ENCODE data around the gene SAMD1. TPM values are rescaled to one million over a fixed set of nuclear protein-coding genes. Genes with fewer than 3 reads are reported as not detected.
A peak's percentile ranks its signal among the peaks of the same experiment; 100 is the strongest.

SAMD1 gene
- 100 to 1,000 TPM in 2 of 3 donors, 10 to 100 TPM in 1; 90.0 to 130 (median 112) TPM for total RNA-seq

GRCh38 chr19:14090509-14091080 lies at the start of gene SAMD1:
SAMD1 (minus strand) TSS chr19:14090751.
- Mint-ChIP-seq H3K4me1 (ENCODE audit: low read depth) (peaks cover 13% of the 10 kb centered on the region), H3K36me3 (ENCODE audit: insufficient read depth) (peaks cover 8% of the 10 kb centered on the region)

GRCh38 chr19:14139944-14140343 lies 49.4 kb upstream of the SAMD1 start:
- DNase-seq, result no peak
- ATAC-seq, result no peak
- peaks cover 38% of the 10 kb centered on the region for H3K4me1 Mint-ChIP-seq (ENCODE audit: low read depth)
- no peaks in the 10 kb centered on the region for H3K27me3 Mint-ChIP-seq (ENCODE audit: low read depth)
- H3K4me3 Mint-ChIP-seq, result no peak overlapping the region
- H3K36me3 Mint-ChIP-seq (ENCODE audit: insufficient read depth), result peaks cover 7% of the 10 kb centered on the region
- no peaks in the 10 kb centered on the region for H3K9me3 Mint-ChIP-seq

More at GRCh38 chr19:14090509-14091080, at the start of gene SAMD1:
- Mint-ChIP-seq H3K9me3 (peaks cover 7% of the 10 kb centered on the region), H3K4me3 (peak within 1 kb of the TSS; percentile 97), H3K27me3 (ENCODE audit: low read depth) (no peaks in the 10 kb centered on the region)
- DNase-seq, result peak; percentile 85
- ATAC-seq, result peak; percentile 65 to 68

GRCh38 chr19:14138576-14139265 lies 48.2 kb upstream of the SAMD1 start:
- Mint-ChIP-seq H3K36me3 (ENCODE audit: insufficient read depth) (peaks cover 7% of the 10 kb centered on the region), H3K4me3 (peak overlapping the region; percentile 60), H3K27me3 (ENCODE audit: low read depth) (no peaks in the 10 kb centered on the region), H3K9me3 (no peaks in the 10 kb centered on the region), H3K4me1 (ENCODE audit: low read depth) (peaks cover 38% of the 10 kb centered on the region)
- DNase-seq (no peak), ATAC-seq (no peak)

- Mint-ChIP-seq H3K27me3 (ENCODE audit: low read depth) (no peaks in the 10 kb centered on the region), H3K4me3 (peak within 1 kb of the TSS; percentile 85), H3K9me3 (no peaks in the 10 kb centered on the region), H3K36me3 (ENCODE audit: insufficient read depth) (peaks cover 5% of the 10 kb centered on the region), H3K4me1 (ENCODE audit: low read depth) (peaks cover 29% of the 10 kb centered on the region)
- ATAC-seq, result peak; percentile 83 to 87
- DNase-seq, result peak; percentile 95
These were observed 46.1 kb upstream of the SAMD1 start, which contains the start of gene ASF1B for GRCh38 chr19:14136509-14137281. ASF1B (minus strand) TSS chr19:14136589; CDS start chr19:14136456, 133 bp downstream.

- H3K4me3 Mint-ChIP-seq, result peak overlapping the region; percentile 85
- peaks cover 23% of the 10 kb centered on the region for H3K4me1 Mint-ChIP-seq (ENCODE audit: low read depth)
- no peak for DNase-seq
- peaks cover 5% of the 10 kb centered on the region for H3K36me3 Mint-ChIP-seq (ENCODE audit: insufficient read depth)
- no peaks in the 10 kb centered on the region for H3K27me3 Mint-ChIP-seq (ENCODE audit: low read depth)
- peak in 1 of 2 donors; percentile 1 for ATAC-seq
- H3K9me3 Mint-ChIP-seq, result no peaks in the 10 kb centered on the region
These were observed 45.5 kb upstream of the SAMD1 start for GRCh38 chr19:14135985-14136508.

GRCh38 chr19:14135355-14135754 lies 44.8 kb upstream of the SAMD1 start:
- Mint-ChIP-seq H3K4me3 (peak overlapping the region; percentile 85), H3K27me3 (ENCODE audit: low read depth) (no peaks in the 10 kb centered on the region), H3K36me3 (ENCODE audit: insufficient read depth) (peaks cover 5% of the 10 kb centered on the region), H3K4me1 (ENCODE audit: low read depth) (peaks cover 21% of the 10 kb centered on the region), H3K9me3 (no peaks in the 10 kb centered on the region)
- no peak for ATAC-seq
- no peak for DNase-seq

GRCh38 chr19:14127929-14128509 lies 37.5 kb upstream of the SAMD1 start:
- no peak for ATAC-seq

GRCh38 chr19:14127176-14127575 lies 36.6 kb upstream of the SAMD1 start:
- Mint-ChIP-seq H3K9me3 (no peaks in the 10 kb centered on the region), H3K4me1 (ENCODE audit: low read depth) (no peaks in the 10 kb centered on the region), H3K27me3 (ENCODE audit: low read depth) (no peaks in the 10 kb centered on the region), H3K4me3 (no peak overlapping the region), H3K36me3 (ENCODE audit: insufficient read depth) (no peaks in the 10 kb centered on the region)
- DNase-seq (no peak), ATAC-seq (no peak)

More at GRCh38 chr19:14127929-14128509, 37.5 kb upstream of the SAMD1 start:
- H3K4me3 Mint-ChIP-seq, result no peak overlapping the region
- no peaks in the 10 kb centered on the region for H3K4me1 Mint-ChIP-seq (ENCODE audit: low read depth)
- no peaks in the 10 kb centered on the region for H3K36me3 Mint-ChIP-seq (ENCODE audit: insufficient read depth)
- no peaks in the 10 kb centered on the region for H3K27me3 Mint-ChIP-seq (ENCODE audit: low read depth)
- H3K9me3 Mint-ChIP-seq, result no peaks in the 10 kb centered on the region
- DNase-seq, result no peak

- Mint-ChIP-seq H3K4me1 (ENCODE audit: low read depth) (peaks cover 9% of the 10 kb centered on the region), H3K9me3 (no peaks in the 10 kb centered on the region), H3K27me3 (ENCODE audit: low read depth) (no peaks in the 10 kb centered on the region), H3K4me3 (no peak overlapping the region), H3K36me3 (ENCODE audit: insufficient read depth) (no peaks in the 10 kb centered on the region)
- ATAC-seq (no peak), DNase-seq (no peak)
These were observed 32.4 kb upstream of the SAMD1 start for GRCh38 chr19:14122924-14123323.

GRCh38 chr19:14120497-14120780 lies 29.9 kb upstream of the SAMD1 start:
- ATAC-seq (no peak), DNase-seq (no peak)
- no peaks in the 10 kb centered on the region for H3K36me3 Mint-ChIP-seq (ENCODE audit: insufficient read depth)
- no peaks in the 10 kb centered on the region for H3K9me3 Mint-ChIP-seq
- peaks cover 23% of the 10 kb centered on the region for H3K4me1 Mint-ChIP-seq (ENCODE audit: low read depth)
- no peak overlapping the region for H3K4me3 Mint-ChIP-seq
- no peaks in the 10 kb centered on the region for H3K27me3 Mint-ChIP-seq (ENCODE audit: low read depth)

- DNase-seq, result no peak
These were observed 29.3 kb upstream of the SAMD1 start for GRCh38 chr19:14119644-14120496.

GRCh38 chr19:14119146-14119545 lies 28.6 kb upstream of the SAMD1 start:
- ATAC-seq, result no peak
- no peaks in the 10 kb centered on the region for H3K36me3 Mint-ChIP-seq (ENCODE audit: insufficient read depth)
- H3K27me3 Mint-ChIP-seq (ENCODE audit: low read depth), result no peaks in the 10 kb centered on the region
- peaks cover 31% of the 10 kb centered on the region for H3K4me1 Mint-ChIP-seq (ENCODE audit: low read depth)
- no peak for DNase-seq
- no peaks in the 10 kb centered on the region for H3K9me3 Mint-ChIP-seq
- H3K4me3 Mint-ChIP-seq, result peak overlapping the region; percentile 92

More at GRCh38 chr19:14119644-14120496, 29.3 kb upstream of the SAMD1 start:
- H3K27me3 Mint-ChIP-seq (ENCODE audit: low read depth), result no peaks in the 10 kb centered on the region
- no peak overlapping the region for H3K4me3 Mint-ChIP-seq
- H3K4me1 Mint-ChIP-seq (ENCODE audit: low read depth), result peaks cover 27% of the 10 kb centered on the region
- no peak for ATAC-seq
- no peaks in the 10 kb centered on the region for H3K36me3 Mint-ChIP-seq (ENCODE audit: insufficient read depth)
- H3K9me3 Mint-ChIP-seq, result no peaks in the 10 kb centered on the region

- DNase-seq (no peak), ATAC-seq (no peak)
- H3K4me1 Mint-ChIP-seq (ENCODE audit: low read depth), result peaks cover 35% of the 10 kb centered on the region
- no peaks in the 10 kb centered on the region for H3K27me3 Mint-ChIP-seq (ENCODE audit: low read depth)
- H3K9me3 Mint-ChIP-seq, result no peaks in the 10 kb centered on the region
- H3K4me3 Mint-ChIP-seq, result peak overlapping the region; percentile 92
- no peaks in the 10 kb centered on the region for H3K36me3 Mint-ChIP-seq (ENCODE audit: insufficient read depth)
These were observed 27.9 kb upstream of the SAMD1 start for GRCh38 chr19:14118165-14119051.

All from activated T-cell treated with anti-CD3 and anti-CD28 coated beads, Interleukin-2, amount 50 U/mL, for 4 hours (primary cell).